H1 (cell line): ENCODE data around the gene CYP2W1. TPM values are rescaled to one million over a fixed set of nuclear protein-coding genes. Genes with fewer than 3 reads are reported as not detected.

ENCODE experiments used
- ATF3 ChIP-seq: IDR thresholded peaks from 2 replicates; pipeline ENCODE4 v1.6.1; 2011; ENCODE audit warnings: low read depth, mild to moderate bottlenecking, low read length; ENCODE audit not compliant: insufficient read depth
- CBX8 ChIP-seq: fragments of 300-800, 300-1000 bp; sonication (generic); IDR thresholded peaks from 2 replicates; pipeline ENCODE4 v1.7.1; 2016; ENCODE audit warnings: low read depth, low read length, borderline replicate concordance
- KDM4A ChIP-seq: IDR thresholded peaks from one replicate; pipeline ENCODE4 v1.7.1; 2012; ENCODE audit warnings: low read depth, mild to moderate bottlenecking, moderate library complexity, low read length, inconsistent platforms; ENCODE audit not compliant: severe bottlenecking
- MAFK ChIP-seq: IDR thresholded peaks from 2 replicates; pipeline ENCODE4 v1.6.1; 2012; ENCODE audit warnings: low read depth, mild to moderate bottlenecking, improper control_type of control experiment, low read length
- POU5F1 ChIP-seq: IDR thresholded peaks from 2 replicates; pipeline ENCODE4 v1.6.1; 2011; ENCODE audit warnings: low read depth, mild to moderate bottlenecking, low read length, moderate library complexity
- TAF1 ChIP-seq: IDR thresholded peaks from 2 replicates; pipeline ENCODE4 v1.6.1; 2011; ENCODE audit warnings: mild to moderate bottlenecking, low read depth, low read length
- polyA plus RNA-seq, 7 experiments: library from polyadenylated mRNA; depleted of rRNA in 3 of 7; stranded (reverse) in 5 of 7; unstranded in 2 of 7; fragments of >200 nt in 5 of 7; fragments of 200-250 nt in 2 of 7; gene quantifications; 1 replicate in 5 of 7; 2 replicates in 1 of 7; 4 replicates in 1 of 7; pipeline versions ENCODE4 v1.2.1 to v1.2.3, GENCODE V29; 2011 to 2013; ENCODE audit warnings: missing spikeins in 2 of 7, mixed read lengths in 2 of 7
- total RNA-seq: library from RNA; stranded (reverse); fragmentation: NEBNext Ultra II Directional; extraction: Animal tissue kit (Norgen Biotek cat#: 25700); gene quantifications from 2 replicates; pipeline ENCODE4 v1.2.1, GENCODE V29; 2021
- TF ChIP-seq, protein P1 (sequence below): IDR thresholded peaks from 2 replicates; pipeline ENCODE4 v1.6.1; 2012; ENCODE audit warnings: inconsistent platforms

CYP2W1 gene
- total and polyA plus RNA-seq, 2 of the 8 experiments (the other 6 are each of a cell fraction or from before 2014, with no cell fraction given), result not detected

DNA sequence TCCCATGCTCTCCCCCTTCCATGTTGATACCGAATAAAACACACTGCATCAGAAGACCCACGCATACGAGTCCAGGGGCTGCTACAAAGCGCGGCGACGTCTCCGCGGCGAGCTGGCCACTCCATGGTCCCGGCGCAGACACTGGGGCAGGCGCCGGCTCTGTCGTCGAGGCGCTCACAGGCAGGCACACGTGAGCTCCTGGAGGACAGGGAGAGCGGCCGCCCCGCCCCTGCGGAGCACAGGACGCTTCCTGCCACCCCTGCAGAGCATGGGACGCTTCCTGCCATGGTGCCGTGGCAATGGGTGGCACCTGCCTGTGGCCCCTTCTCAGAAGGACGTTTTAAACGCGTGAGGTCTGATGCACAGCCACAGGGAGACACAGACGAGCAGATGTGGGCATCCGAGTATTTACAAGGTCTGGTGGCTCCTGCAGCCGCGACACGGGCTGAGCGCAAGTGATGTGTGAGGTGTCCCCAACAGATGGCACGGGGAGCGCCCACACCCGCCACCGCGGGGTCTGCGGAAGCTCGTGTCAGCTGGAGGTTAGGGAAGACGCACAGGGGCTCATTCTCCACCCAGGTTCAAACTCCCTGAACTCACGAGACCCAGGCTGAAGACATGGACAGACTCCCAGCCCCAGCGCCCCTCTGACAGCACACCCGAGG, 40.0 kb downstream of the CYP2W1 start (continued):
- TF ChIP-seq, protein P1, sequence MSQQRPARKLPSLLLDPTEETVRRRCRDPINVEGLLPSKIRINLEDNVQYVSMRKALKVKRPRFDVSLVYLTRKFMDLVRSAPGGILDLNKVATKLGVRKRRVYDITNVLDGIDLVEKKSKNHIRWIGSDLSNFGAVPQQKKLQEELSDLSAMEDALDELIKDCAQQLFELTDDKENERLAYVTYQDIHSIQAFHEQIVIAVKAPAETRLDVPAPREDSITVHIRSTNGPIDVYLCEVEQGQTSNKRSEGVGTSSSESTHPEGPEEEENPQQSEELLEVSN, result no peak
- TF ChIP-seq KDM4A (no peak), POU5F1 (no peak), CBX8 (no peak), MAFK (no peak), ATF3 (no peak), TAF1 (no peak)
